Thyroid gland (tissue), 4 donors: Measurements from ENCODE around the gene POLN.

Source experiments
- CTCF ChIP-seq, 6 experiments: fragments of 200-600 bp in 3 of 6; fragments of 450-650 bp in 3 of 6; sonication (generic) in 3 of 6; IDR thresholded peaks; one replicate each; pipeline ENCODE4 v1.5.1; 2016 to 2019; ENCODE audit warnings: antibody characterized with exemption in 6 of 6, mild to moderate bottlenecking in 2 of 6, inconsistent platforms in 1 of 6, moderate library complexity in 1 of 6
- POLR2A ChIP-seq, 2 donors: fragments of 450-650 bp; IDR thresholded peaks; one replicate each; pipeline ENCODE4 v1.6.1; 2017; ENCODE audit warnings: antibody characterized with exemption in 2 of 2, mild to moderate bottlenecking in 2 of 2, moderate library complexity in 1 of 2

DNA sequence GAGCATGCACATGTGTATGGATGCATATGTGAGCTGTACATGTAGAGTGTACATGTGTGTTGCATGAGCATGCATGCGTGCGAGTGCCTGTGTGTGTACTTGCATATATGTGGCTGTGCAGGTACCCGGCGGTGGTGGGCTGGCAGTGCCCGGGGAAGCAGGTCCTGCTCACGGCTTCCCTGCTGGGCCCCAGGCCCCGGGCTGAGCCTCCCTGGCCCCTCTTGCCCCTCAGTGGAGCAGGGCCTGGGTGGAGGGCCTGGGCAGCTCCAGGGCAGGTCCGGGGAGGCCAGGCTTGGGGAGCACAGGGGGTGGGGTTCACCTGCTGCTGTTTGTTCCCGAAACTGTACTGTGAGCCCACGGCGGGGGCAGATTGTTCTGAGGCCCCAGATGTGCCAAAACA, 173.4 kb downstream of the POLN start:
- no peak for TF ChIP-seq CTCF (IDR thresholded peaks at IDR 0.05)
- no peak for TF ChIP-seq POLR2A (IDR thresholded peaks at IDR 0.05)
